ENCODE data around the gene EBP. TPM values are rescaled to one million over a fixed set of nuclear protein-coding genes. Genes with fewer than 3 reads are reported as not detected.

The EBP gene
- total RNA-seq, 1 donor from 2014 or later = 38.6 TPM

GRCh38 chrX:48490661-48491060, 30.9 kb upstream of the EBP start:
- no peak for DNase-seq (ENCODE audit: low spot score)
- intact Hi-C loops (cut with DNase I) = no loop called here

- intact Hi-C loops (cut with DNase I) = no loop called here
- DNase-seq (ENCODE audit: low spot score) = no peak
These were observed 29.8 kb upstream of the EBP start for GRCh38 chrX:48491809-48492208.

DNA sequence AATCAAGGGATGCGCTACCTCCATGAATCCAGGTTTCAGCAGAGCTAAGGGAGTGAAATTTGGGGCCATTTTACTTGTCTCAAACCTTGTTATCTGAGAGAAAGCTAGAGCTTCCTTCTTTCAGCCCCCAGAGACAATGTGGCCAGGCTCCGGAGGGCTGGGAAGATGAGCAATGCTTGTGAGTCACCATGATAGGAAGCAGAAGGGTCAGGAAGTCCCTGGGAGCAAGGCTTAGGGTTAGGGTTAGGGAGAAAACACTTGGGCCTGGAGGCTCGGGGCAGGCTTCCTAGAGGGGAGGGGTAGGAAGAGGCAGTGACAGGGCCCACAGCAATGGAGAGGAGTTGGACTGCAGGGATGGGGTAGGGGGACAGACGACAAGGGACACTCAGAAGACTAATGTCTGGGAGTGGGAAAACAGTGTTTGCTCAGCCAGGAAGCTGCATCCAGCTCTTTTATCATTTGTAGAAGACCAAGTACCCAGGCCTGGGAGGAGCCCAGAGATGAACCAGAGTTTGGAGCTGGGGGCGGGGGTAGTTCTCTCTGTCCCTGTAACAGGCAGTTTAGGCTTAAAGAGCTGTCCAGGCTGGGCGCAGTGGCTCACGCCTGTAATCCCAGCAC, 29.2 kb upstream of the EBP start:
- no peak for DNase-seq (ENCODE audit: low spot score)
- intact Hi-C loops (cut with DNase I) = no loop called here

- intact Hi-C loops (cut with DNase I) = no loop called here
- DNase-seq (ENCODE audit: low spot score) = no peak
These were observed 27.7 kb upstream of the EBP start for GRCh38 chrX:48493890-48494364.

DNA sequence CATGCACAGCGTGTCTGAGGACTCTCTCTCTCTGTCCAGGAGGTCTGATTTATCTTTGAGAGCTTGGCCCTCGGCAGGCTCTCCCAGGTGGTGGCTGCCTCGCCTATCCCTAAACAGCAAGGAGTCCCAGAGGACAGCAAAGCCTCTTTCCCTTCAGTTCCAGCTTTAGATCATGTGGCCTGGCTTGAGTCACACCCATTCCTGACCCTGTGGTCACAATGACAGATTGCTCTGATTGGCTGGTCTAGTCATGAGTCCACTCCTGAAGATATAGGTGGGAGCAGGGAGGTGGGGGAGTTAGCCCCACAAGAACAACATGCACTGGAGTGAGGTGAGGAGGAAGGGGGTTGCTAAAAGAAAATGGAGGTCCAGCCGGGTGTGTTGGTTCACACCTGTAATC, 24.9 kb upstream of the EBP start:
- DNase-seq (ENCODE audit: low spot score) = peak; percentile 63
- intact Hi-C loops (cut with DNase I) = no loop called here

DNA sequence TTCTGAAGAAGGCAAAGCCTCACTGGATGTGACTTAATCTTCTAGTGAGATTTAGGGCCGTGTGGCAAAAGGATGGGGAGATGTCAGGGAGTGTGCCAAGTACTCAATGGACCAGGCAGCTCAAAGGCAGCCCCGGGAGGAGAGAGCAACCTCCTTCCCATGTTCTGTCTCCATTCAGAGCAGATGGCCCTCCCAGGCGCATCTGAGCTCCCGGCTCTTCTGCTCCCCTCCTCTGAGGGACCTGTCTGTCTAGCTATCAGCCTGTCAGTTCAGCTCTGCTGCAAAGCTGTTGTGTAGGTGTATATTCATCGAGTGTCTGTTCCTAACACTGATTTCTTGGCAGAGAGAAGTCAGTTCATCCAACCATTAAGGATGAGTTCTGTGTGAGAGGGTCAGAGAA, 23.7 kb upstream of the EBP start:
- no peak for DNase-seq (ENCODE audit: low spot score)
- intact Hi-C loops (cut with DNase I) = no loop called here

DNA sequence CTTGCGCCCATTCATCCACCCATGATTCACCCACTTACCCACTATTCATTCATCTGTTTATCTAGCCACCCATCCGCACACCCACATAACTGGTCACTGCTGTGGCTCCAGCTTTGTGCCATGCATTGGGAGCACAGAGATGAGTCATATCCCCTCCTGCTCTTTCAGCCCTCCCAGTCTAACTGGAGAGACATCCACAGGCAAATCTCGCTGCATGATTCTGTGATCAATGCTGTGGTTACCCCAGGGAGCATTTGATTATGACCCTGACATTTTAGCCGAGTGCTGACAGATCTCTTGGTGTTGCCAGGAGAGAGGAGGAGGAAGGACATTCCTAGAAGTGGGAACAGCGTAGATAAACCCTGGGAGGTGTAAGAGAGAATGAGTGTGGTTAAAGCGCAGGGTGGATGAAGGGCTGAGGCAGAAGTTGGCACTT, 23.2 kb upstream of the EBP start:
- DNase-seq (ENCODE audit: low spot score) = no peak
- intact Hi-C loops (cut with DNase I) = no loop called here

DNA sequence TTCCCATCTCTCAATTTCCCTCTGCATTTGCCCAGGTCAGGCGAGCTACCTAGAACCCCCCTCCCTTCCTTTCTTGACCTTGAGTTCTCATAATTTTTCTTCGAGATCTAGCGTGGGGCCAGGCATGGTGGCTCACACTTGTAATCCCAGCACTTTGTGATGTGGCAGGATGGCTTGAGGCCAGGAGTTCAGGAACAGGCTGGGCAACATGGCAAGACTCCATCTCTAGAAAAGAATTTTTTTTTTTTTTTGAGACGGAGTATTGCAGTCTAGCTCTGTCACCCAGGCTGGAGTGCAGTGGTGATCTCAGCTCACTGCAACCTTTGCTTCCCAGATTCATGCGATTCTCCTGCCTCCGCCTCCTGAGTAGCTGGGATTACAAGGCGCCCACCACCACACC, 17.3 kb upstream of the EBP start:
- DNase-seq (ENCODE audit: low spot score) = no peak
- intact Hi-C loops (cut with DNase I) = no loop called here

GRCh38 chrX:48505481-48505880, 16.1 kb upstream of the EBP start:
- intact Hi-C loops (cut with DNase I) = no loop called here
- no peak for DNase-seq (ENCODE audit: low spot score)

- intact Hi-C loops (cut with DNase I) = no loop called here
These were observed 14.4 kb upstream of the EBP start for GRCh38 chrX:48507246-48507645.

GRCh38 chrX:48508400-48509244, 13.0 kb upstream of the EBP start, which contains the start of gene PORCN:
Gene PORCN (plus strand): TSS chrX:48508992. CDS start chrX:48509821, 829 bp downstream.
- DNase-seq (ENCODE audit: low spot score) = peak; percentile 92
- intact Hi-C loops (cut with DNase I) = no loop called here

More at GRCh38 chrX:48507246-48507645, 14.4 kb upstream of the EBP start:
- DNase-seq (ENCODE audit: low spot score) = no peak

GRCh38 chrX:48509245-48509590, 12.4 kb upstream of the EBP start:
- peak; percentile 59 for DNase-seq (ENCODE audit: low spot score)
- intact Hi-C loops (cut with DNase I) = no loop called here

DNA sequence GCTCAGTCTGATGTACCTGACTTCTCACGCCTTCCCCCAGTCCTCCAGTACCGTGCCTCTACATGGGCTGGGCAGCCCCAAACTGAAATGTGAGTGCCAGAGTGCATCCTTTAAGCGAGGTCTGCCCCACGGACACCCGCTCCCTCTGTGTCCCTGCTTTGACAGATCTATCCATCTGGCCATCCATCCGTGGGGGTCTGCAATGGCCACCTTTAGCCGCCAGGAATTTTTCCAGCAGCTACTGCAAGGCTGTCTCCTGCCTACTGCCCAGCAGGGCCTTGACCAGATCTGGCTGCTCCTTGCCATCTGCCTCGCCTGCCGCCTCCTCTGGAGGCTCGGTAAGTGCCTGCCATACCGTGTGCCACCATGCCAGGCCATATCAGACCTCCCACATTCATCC, 12.0 kb upstream of the EBP start:
- intact Hi-C loops (cut with DNase I) = no loop called here
- no peak for DNase-seq (ENCODE audit: low spot score)

DNA sequence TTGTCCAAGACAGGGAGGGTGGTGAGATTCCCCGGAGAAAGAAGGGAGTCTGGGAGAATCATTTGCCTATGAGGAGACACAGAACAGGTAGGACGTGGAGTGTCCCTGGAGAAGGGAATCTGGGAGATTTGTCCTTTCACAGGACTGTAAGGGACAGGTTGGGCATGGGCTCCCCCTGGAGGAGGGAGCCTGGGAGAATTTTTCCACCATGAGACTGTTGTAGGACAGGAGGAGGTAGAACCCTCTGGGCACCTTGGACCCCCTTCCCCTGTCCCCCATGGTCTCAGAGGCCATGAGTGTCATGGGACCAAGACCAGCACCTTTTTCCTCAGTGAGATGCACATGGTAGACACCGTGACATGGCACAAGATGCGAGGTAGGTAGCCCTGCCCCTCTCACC, 10.0 kb upstream of the EBP start:
- no peak for DNase-seq (ENCODE audit: low spot score)
- intact Hi-C loops (cut with DNase I) = no loop called here

- intact Hi-C loops (cut with DNase I) = no loop called here
- DNase-seq (ENCODE audit: low spot score) = no peak
These were observed 9.2 kb upstream of the EBP start for GRCh38 chrX:48512371-48512935.

DNA sequence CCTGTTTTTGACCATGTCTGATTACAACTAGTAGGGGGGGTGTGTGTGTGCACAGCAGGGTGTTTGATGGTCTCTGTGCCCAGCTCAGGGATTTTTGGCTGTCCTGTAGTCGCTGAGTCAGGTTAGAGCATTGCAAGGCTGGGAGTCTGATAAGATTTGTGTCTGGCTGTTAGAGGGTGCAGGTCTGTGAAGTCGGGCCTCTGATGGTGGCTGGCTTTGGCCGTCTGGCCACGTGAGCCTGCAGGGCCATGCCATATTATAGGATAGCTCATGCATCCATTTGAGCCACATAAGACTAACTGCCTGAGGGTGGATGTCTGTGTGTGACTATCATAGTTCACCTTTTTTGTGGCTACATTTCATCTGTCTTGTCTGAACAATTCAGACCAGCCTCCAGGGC, 7.9 kb upstream of the EBP start:
- intact Hi-C loops (cut with DNase I) = no loop called here
- DNase-seq (ENCODE audit: low spot score) = no peak

GRCh38 chrX:48514126-48514806, 7.3 kb upstream of the EBP start:
- intact Hi-C loops (cut with DNase I) = no loop called here
- DNase-seq (ENCODE audit: low spot score) = no peak

- intact Hi-C loops (cut with DNase I) = no loop called here
- DNase-seq (ENCODE audit: low spot score) = no peak
These were observed 6.6 kb upstream of the EBP start for GRCh38 chrX:48514868-48515460.

DNA sequence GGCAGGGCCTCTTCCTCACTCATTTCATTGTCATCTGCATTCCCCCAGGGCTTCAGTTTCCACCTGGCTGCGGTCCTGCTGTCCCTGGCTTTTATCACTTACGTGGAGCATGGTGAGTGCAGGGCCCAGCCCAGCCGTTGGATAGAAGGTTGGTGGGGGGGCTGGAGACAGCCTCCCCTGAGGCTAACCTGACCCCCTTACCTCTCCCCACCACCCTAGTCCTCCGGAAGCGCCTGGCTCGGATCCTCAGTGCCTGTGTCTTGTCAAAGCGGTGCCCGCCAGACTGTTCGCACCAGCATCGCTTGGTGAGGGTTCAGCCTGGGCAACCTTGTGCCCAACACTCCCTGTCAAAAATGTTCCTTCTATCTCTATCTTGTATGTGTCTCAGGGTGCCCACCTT, 5.8 kb upstream of the EBP start:
- intact Hi-C loops (cut with DNase I) = no loop called here
- DNase-seq (ENCODE audit: low spot score) = no peak

GRCh38 chrX:48516285-48516684, 5.3 kb upstream of the EBP start:
- intact Hi-C loops (cut with DNase I) = no loop called here

More at GRCh38 chrX:48516285-48516684, 5.3 kb upstream of the EBP start:
- no peak for DNase-seq (ENCODE audit: low spot score)
